GM06990 (cell line): ENCODE data around the gene SLC25A38.

Source experiments
- DNase-seq: peaks from one replicate; pipeline ENCODE4 v3.0.0-alpha.2; 2011; ENCODE audit not compliant: insufficient read length; ENCODE audit errors: extremely low read depth
- H3K27me3 ChIP-seq: replicated peaks from 2 replicates; pipeline ENCODE4 v1.6.0; 2011; ENCODE audit warnings: low read length; ENCODE audit not compliant: control insufficient read depth, insufficient read depth
- H3K36me3 ChIP-seq: 2 replicates; pipeline ENCODE4 v1.5.1; 2011; ENCODE audit warnings: low read length; ENCODE audit not compliant: control insufficient read depth, insufficient read depth
- H3K4me3 ChIP-seq: replicated peaks from 2 replicates; pipeline ENCODE4 v1.5.1; 2011; ENCODE audit warnings: low read depth, mild to moderate bottlenecking, control low read depth, low read length
- TF ChIP-seq, protein P1 (sequence below): IDR thresholded peaks from 2 replicates; pipeline ENCODE4 v1.5.1; 2011; ENCODE audit warnings: low read length, control low read depth, mild to moderate bottlenecking, inconsistent platforms; ENCODE audit not compliant: insufficient read depth, poor library complexity, severe bottlenecking

The SLC25A38 gene

DNA sequence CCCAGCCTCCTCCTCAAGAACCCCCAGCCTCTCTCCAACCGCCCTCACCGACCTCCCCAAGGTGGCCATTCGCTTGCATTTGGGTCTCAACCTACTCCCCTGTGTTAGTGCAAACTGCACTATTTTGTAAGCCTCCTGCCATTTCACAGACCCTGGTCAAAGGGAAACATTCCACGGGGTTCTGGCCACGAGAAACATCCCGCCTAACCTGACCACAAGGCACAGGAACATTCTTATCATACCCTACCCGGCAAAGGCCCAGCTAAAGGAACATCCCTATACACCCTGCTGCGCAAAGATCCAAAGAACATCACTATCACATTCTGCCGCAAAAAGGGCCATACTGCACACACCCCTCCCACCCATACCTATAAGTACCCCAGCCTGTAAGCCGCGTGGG is 46.3 kb downstream of the SLC25A38 start:
- H3K27me3 ChIP-seq = no peaks in the 10 kb centered on the region
- no peak for DNase-seq
- H3K36me3 ChIP-seq = no peaks in the 10 kb centered on the region
- no peak overlapping the region for H3K4me3 ChIP-seq
- TF ChIP-seq, protein P1, sequence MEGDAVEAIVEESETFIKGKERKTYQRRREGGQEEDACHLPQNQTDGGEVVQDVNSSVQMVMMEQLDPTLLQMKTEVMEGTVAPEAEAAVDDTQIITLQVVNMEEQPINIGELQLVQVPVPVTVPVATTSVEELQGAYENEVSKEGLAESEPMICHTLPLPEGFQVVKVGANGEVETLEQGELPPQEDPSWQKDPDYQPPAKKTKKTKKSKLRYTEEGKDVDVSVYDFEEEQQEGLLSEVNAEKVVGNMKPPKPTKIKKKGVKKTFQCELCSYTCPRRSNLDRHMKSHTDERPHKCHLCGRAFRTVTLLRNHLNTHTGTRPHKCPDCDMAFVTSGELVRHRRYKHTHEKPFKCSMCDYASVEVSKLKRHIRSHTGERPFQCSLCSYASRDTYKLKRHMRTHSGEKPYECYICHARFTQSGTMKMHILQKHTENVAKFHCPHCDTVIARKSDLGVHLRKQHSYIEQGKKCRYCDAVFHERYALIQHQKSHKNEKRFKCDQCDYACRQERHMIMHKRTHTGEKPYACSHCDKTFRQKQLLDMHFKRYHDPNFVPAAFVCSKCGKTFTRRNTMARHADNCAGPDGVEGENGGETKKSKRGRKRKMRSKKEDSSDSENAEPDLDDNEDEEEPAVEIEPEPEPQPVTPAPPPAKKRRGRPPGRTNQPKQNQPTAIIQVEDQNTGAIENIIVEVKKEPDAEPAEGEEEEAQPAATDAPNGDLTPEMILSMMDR = no peak

DNA sequence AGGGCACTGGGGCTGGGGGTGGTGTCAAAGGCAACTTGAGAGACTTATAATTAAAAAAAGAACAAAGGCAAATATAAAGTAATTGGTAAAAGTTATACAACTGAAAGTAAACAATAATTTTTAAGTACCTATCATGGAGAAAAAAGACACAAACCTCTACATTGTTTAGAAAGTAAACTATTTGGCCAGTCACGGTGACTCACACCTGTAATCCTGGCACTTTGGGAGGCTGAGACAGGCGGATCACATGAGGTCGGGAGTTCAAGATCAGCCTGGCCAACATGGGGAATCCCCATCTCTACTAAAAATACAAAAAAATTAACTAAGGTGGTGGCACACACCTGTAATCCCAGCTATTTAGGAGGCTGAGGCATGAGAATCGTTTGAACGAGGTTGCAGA is 49.2 kb downstream of the SLC25A38 start:
- Histone ChIP-seq H3K36me3 (no peaks in the 10 kb centered on the region), H3K4me3 (no peak overlapping the region), H3K27me3 (no peaks in the 10 kb centered on the region)
- DNase-seq = no peak
- TF ChIP-seq, protein P1 = no peak

DNA sequence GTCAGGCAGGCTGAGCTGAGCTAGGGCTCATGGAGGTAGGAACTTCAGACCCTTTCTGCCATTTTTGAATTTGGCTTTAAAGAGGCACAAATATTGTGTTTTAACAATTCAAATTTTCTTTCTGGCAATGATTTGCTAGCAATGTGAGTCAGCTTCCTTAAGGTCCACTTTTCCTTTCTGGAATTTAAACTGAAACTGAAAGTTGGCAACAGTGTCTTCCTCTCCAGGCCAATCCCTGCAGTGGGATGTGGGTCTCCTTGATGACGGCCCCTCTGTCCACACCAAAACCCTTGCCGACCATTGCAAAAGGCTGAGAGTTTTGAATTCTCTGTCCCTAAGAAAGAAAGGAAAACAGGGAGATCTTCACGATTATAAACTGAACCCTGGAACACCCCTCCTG is 50.5 kb downstream of the SLC25A38 start:
- Histone ChIP-seq H3K27me3 (no peaks in the 10 kb centered on the region), H3K36me3 (no peaks in the 10 kb centered on the region), H3K4me3 (no peak overlapping the region)
- DNase-seq = no peak
- TF ChIP-seq, protein P1 = no peak

DNA sequence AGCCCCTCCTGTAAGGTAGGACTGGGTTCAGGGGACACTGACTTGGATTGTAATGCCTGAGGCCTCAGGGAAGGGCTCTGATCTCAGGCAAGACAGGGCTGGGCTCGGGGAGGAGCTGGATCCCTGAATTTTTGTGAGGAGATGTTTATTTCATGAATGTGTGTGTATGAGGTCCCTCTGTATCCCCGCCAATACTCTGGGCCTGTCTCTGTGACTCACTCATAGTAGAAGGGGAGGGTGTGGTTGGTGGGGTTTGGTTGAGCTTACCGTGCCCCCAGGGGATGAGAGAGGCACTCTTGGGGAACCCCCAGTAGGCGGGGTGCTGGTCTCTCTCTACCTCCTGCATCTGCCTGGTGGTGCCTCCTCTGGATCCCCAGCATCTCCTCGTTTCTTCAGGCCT is 51.4 kb downstream of the SLC25A38 start:
- DNase-seq = no peak
- TF ChIP-seq, protein P1 = no peak
- H3K27me3 ChIP-seq = no peaks in the 10 kb centered on the region
- H3K4me3 ChIP-seq = no peak overlapping the region
- no peaks in the 10 kb centered on the region for H3K36me3 ChIP-seq

DNA sequence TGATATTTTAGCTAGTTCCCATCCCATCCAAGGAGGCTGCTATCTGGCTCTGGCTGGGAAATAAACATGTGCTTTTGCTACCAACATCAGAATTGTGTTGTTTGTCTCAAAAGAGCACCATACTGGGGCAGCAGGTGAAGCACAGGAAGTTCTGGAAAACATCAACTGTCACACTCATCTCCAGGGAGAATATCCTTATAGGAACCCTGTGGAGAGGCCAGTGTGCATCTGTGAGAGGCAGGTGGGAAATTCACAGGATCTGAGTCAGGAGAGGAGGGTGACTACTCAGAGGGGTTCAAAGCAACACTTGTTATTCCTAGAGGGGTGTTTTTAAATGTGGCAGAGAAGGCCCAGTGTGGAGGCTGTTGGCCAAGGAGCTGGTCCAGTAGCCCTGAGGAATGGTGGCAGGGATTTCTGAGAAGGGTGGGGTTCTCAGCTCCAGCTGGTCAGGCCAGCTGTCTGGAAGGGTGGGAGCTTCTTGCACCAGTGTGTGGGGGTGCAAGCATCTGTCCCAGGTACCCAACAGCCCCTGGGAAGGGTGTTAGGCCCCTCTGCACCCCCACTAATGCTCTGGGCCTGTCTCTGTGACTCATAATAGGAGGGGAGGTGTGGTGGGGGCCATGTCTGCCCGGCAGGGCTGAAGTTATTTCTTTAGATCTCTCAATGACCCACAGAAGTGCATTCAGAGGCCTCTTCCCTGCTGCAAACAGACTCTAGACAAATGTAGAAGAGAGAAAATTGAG is 52.0 kb downstream of the SLC25A38 start:
- TF ChIP-seq, protein P1 = no peak
- no peaks in the 10 kb centered on the region for H3K27me3 ChIP-seq
- no peaks in the 10 kb centered on the region for H3K36me3 ChIP-seq
- no peak overlapping the region for H3K4me3 ChIP-seq
- DNase-seq = no peak

DNA sequence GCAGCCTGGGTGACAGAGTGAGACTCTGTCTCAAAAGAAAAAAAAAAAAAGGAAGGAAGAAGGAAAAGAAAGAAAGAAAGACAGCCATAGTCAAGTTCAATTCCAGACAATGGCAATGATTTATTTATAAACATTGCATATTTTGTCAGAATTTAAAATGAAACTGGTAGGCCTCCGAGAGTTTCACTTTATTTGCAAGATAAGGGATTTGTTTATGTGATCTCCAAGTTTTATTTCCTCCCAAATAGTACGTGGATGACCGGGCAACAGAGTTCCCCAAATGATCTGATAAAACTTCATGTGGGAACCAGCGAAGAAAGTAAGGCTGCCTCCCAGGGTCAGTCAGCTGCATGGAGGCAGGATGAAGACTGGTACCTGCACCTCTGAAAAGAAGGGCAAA is 55.7 kb downstream of the SLC25A38 start:
- H3K27me3 ChIP-seq = no peaks in the 10 kb centered on the region
- no peak for DNase-seq
- no peak overlapping the region for H3K4me3 ChIP-seq
- no peaks in the 10 kb centered on the region for H3K36me3 ChIP-seq
- TF ChIP-seq, protein P1 = no peak
